ENCODE measurements around the gene SLC46A2.

DNA sequence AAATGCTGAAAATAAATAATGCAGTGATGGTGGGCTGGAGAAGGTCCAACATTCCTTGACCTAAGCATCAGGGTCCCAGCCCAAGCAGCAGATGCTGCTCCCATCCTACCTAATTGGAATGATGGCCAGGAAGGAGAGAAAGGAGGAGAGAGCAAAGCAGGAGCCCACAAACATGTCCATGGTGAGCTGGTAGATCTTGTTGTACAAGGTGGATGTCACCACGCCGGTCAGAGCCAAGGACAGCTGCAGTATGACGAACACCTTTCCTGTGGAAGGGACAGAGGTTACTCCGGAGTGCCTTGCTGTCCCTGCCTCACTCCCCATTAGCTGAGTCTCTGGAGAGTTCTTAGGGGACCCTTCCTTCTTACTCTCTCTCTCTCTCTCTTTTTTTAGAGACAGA, 4.3 kb downstream of the SLC46A2 start:
- no peak for TF ChIP-seq EZH2 (IDR thresholded peaks at IDR 0.05; ENCODE audit: low read length, missing control alignments)
- TF ChIP-seq, protein P1, sequence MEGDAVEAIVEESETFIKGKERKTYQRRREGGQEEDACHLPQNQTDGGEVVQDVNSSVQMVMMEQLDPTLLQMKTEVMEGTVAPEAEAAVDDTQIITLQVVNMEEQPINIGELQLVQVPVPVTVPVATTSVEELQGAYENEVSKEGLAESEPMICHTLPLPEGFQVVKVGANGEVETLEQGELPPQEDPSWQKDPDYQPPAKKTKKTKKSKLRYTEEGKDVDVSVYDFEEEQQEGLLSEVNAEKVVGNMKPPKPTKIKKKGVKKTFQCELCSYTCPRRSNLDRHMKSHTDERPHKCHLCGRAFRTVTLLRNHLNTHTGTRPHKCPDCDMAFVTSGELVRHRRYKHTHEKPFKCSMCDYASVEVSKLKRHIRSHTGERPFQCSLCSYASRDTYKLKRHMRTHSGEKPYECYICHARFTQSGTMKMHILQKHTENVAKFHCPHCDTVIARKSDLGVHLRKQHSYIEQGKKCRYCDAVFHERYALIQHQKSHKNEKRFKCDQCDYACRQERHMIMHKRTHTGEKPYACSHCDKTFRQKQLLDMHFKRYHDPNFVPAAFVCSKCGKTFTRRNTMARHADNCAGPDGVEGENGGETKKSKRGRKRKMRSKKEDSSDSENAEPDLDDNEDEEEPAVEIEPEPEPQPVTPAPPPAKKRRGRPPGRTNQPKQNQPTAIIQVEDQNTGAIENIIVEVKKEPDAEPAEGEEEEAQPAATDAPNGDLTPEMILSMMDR (conservative IDR thresholded peaks at IDR 0.05 in 1 of 2, IDR thresholded peaks at IDR 0.05 in 1 of 2; ENCODE audit: low read depth in 1 of 2, low read length in 2 of 2), result no peak
